ENCODE results near the gene NCF4. TPM values are rescaled to one million over a fixed set of nuclear protein-coding genes. Genes with fewer than 3 reads are reported as not detected.

NCF4 gene
- total RNA-seq, 1 donor = not detected

- H3K4me3 ChIP-seq (ENCODE audit: low read depth, low read length) = no peak overlapping the region
- no peak for TF ChIP-seq CTCF (IDR thresholded peaks at IDR 0.05; ENCODE audit: insufficient read depth, low read depth, low read length)
- no peak for DNase-seq (ENCODE audit: low read depth)
These were observed 10.9 kb downstream of the NCF4 start for GRCh38 chr22:36871669-36872081.

- no peak for TF ChIP-seq CTCF (IDR thresholded peaks at IDR 0.05; ENCODE audit: insufficient read depth, low read depth, low read length)
- H3K4me3 ChIP-seq (ENCODE audit: low read depth, low read length) = no peak overlapping the region
- no peak for DNase-seq (ENCODE audit: low read depth)
These were observed 11.3 kb downstream of the NCF4 start for GRCh38 chr22:36872084-36872483.

- no peak for TF ChIP-seq CTCF (IDR thresholded peaks at IDR 0.05; ENCODE audit: insufficient read depth, low read depth, low read length)
- DNase-seq (ENCODE audit: low read depth) = no peak
- H3K4me3 ChIP-seq (ENCODE audit: low read depth, low read length) = no peak overlapping the region
These were observed 12.2 kb downstream of the NCF4 start for GRCh38 chr22:36872866-36873498.

- DNase-seq (ENCODE audit: low read depth) = peak; percentile 90
- TF ChIP-seq CTCF (IDR thresholded peaks at IDR 0.05; ENCODE audit: insufficient read depth, low read depth, low read length) = peak; percentile 71
- H3K4me3 ChIP-seq (ENCODE audit: low read depth, low read length) = no peak overlapping the region
These were observed 13.0 kb downstream of the NCF4 start for GRCh38 chr22:36873614-36874308.

- no peak overlapping the region for H3K4me3 ChIP-seq (ENCODE audit: low read depth, low read length)
- TF ChIP-seq CTCF (IDR thresholded peaks at IDR 0.05; ENCODE audit: insufficient read depth, low read depth, low read length) = no peak
- DNase-seq (ENCODE audit: low read depth) = peak; percentile 4
These were observed 13.5 kb downstream of the NCF4 start for GRCh38 chr22:36874309-36874696.

- no peak overlapping the region for H3K4me3 ChIP-seq (ENCODE audit: low read depth, low read length)
- TF ChIP-seq CTCF (IDR thresholded peaks at IDR 0.05; ENCODE audit: insufficient read depth, low read depth, low read length) = no peak
- no peak for DNase-seq (ENCODE audit: low read depth)
These were observed 13.9 kb downstream of the NCF4 start for GRCh38 chr22:36874736-36875135.
